HepG2 (cell line): Measurements from ENCODE around the gene ARL17B. TPM values are rescaled to one million over a fixed set of nuclear protein-coding genes. Genes with fewer than 3 reads are reported as not detected.

Experiments used
- ARID2 ChIP-seq: sonication (generic); formaldehyde crosslinking; IDR thresholded peaks from 2 replicates; pipeline ENCODE4 v1.8.1; 2022; ENCODE audit warnings: mild to moderate bottlenecking, missing genetic modification reagents, borderline replicate concordance
- ERF ChIP-seq: IDR thresholded peaks from 2 replicates; pipeline ENCODE4 v1.6.1; 2018; ENCODE audit warnings: missing biosample characterization, missing genetic modification reagents
- HIVEP1 ChIP-seq: sonication (generic); formaldehyde crosslinking; IDR thresholded peaks from 2 replicates; pipeline ENCODE4 v1.4.0; 2020; ENCODE audit warnings: mild to moderate bottlenecking, missing genetic modification reagents
- POLR2A ChIP-seq, 2 experiments: IDR thresholded peaks; 2 replicates each; pipeline ENCODE4 v1.6.1; 2011; ENCODE audit warnings: low read depth in 2 of 2, low read length in 2 of 2, mild to moderate bottlenecking in 1 of 2, moderate library complexity in 1 of 2; ENCODE audit not compliant: insufficient read depth in 1 of 2
- RBM39 ChIP-seq: fragments of 200-400 bp; formaldehyde crosslinking; IDR thresholded peaks from one replicate; pipeline ENCODE4 v1.6.1; 2018; ENCODE audit warnings: antibody characterized with exemption, mild to moderate bottlenecking, low read depth, low read length; ENCODE audit not compliant: poor library complexity, severe bottlenecking
- RNF2 ChIP-seq: fragments of 450-650 bp; conservative IDR thresholded peaks from 2 replicates; pipeline ENCODE4 v1.6.1; 2016; ENCODE audit warnings: low read depth
- SKI ChIP-seq: fragments of 450-650 bp; IDR thresholded peaks from one replicate; pipeline ENCODE4 v1.6.1; 2018; ENCODE audit warnings: mild to moderate bottlenecking; ENCODE audit not compliant: partially characterized antibody
- TAF1 ChIP-seq: sonication (generic); formaldehyde crosslinking; IDR thresholded peaks from 2 replicates; pipeline ENCODE4 v1.4.0; 2020; ENCODE audit warnings: missing genetic modification reagents
- TERF1 ChIP-seq: sonication (generic); formaldehyde crosslinking; IDR thresholded peaks from 2 replicates; pipeline ENCODE4 v1.8.0; 2022; ENCODE audit warnings: mild to moderate bottlenecking, missing genetic modification reagents, moderate library complexity
- THAP11 ChIP-seq: IDR thresholded peaks from 2 replicates; pipeline ENCODE4 v1.6.1; 2016; ENCODE audit warnings: missing biosample characterization, missing genetic modification reagents
- ZBTB20 ChIP-seq: sonication (generic); formaldehyde crosslinking; IDR thresholded peaks from 2 replicates; pipeline ENCODE4 v1.8.1; 2023; ENCODE audit warnings: missing genetic modification reagents, low read depth, mild to moderate bottlenecking, borderline replicate concordance
- ZBTB43 ChIP-seq: sonication (generic); formaldehyde crosslinking; conservative IDR thresholded peaks from 2 replicates; pipeline ENCODE4 v1.4.0; 2020; ENCODE audit warnings: missing genetic modification reagents
- ZC3H4 ChIP-seq: sonication (generic); formaldehyde crosslinking; IDR thresholded peaks from 2 replicates; pipeline ENCODE4 v1.4.0; 2020; ENCODE audit warnings: missing genetic modification reagents, borderline replicate concordance
- ZHX2 ChIP-seq, 2 experiments: sonication (generic) in 1 of 2; formaldehyde crosslinking in 1 of 2; IDR thresholded peaks; 2 replicates each; pipeline versions ENCODE4 v1.6.1 to v1.9.0; 2014 to 2022; ENCODE audit warnings: antibody characterized with exemption in 1 of 2, borderline replicate concordance in 1 of 2, inconsistent platforms in 1 of 2, low read depth in 1 of 2, missing genetic modification reagents in 1 of 2
- ZNF263 ChIP-seq: sonication (generic); formaldehyde crosslinking; IDR thresholded peaks from 2 replicates; pipeline ENCODE4 v1.4.0; 2020; ENCODE audit warnings: missing genetic modification reagents
- ZNF704 ChIP-seq: sonication (generic); formaldehyde crosslinking; IDR thresholded peaks from 2 replicates; pipeline ENCODE4 v1.8.1; 2023; ENCODE audit warnings: mild to moderate bottlenecking, inconsistent platforms, moderate library complexity, missing genetic modification reagents, borderline replicate concordance
- ZNF777 ChIP-seq: sonication (generic); formaldehyde crosslinking; IDR thresholded peaks from 2 replicates; pipeline ENCODE4 v1.4.0; 2020; ENCODE audit warnings: missing genetic modification reagents
- ZNF790 ChIP-seq: sonication (generic); formaldehyde crosslinking; IDR thresholded peaks from 2 replicates; pipeline ENCODE4 v1.8.0; 2022; ENCODE audit warnings: missing genetic modification reagents, mild to moderate bottlenecking, borderline replicate concordance
- polyA plus RNA-seq, 8 experiments: library from polyadenylated mRNA; depleted of rRNA in 3 of 8; stranded (reverse) in 7 of 8; unstranded in 1 of 8; fragments of >200 nt; fragmentation: Illumina TruSeq in 4 of 8; extraction: Trizol in 4 of 8; gene quantifications; 2 replicates each; pipeline versions ENCODE4 v1.2.1 to v1.2.3, GENCODE V29; 2011 to 2016; ENCODE audit warnings: low read depth in 4 of 8, missing spikeins in 1 of 8, mixed read lengths in 1 of 8; ENCODE audit not compliant: insufficient read depth in 1 of 8
- total RNA-seq, 5 experiments: library from RNA; depleted of rRNA; stranded (reverse); fragments of >200 nt; fragmentation: Illumina TruSeq; extraction: Trizol; gene quantifications; 2 replicates each; pipeline ENCODE4 v1.2.3, GENCODE V29; 2016; ENCODE audit warnings: low read depth in 1 of 5

ARL17B gene
- total and polyA plus RNA-seq, 2 of the 13 experiments (the other 11 are each of a cell fraction or from before 2014, with no cell fraction given) = 14.2 to 25.8 TPM

GRCh38 chr17:46266656-46267544 is 94.7 kb downstream of the ARL17B start (continued):
- TF ChIP-seq RNF2 (0 out of 2 replicates have a peak, but pooled peaks have one; percentile 29), ERF (CRISPR knock-in tag) (no peak), ZNF777 (CRISPR knock-in tag) (peak; percentile 99), ZC3H4 (CRISPR knock-in tag) (0 out of 2 replicates have a peak, but pooled peaks have one; percentile 52), ZHX2 (IDR thresholded peaks at IDR 0.05; ENCODE audit: low read depth) (no peak; the same call in 1 of the 2 replicates), ZHX2 (CRISPR knock-in tag; IDR thresholded peaks at IDR 0.05; ENCODE audit: borderline replicate concordance) (peak; percentile 36; the same call in 1 of the 2 replicates), ZNF790 (peak; percentile 19; the same call in 1 of the 2 replicates), ARID2 (CRISPR knock-in tag) (0 out of 2 replicates have a peak, but pooled peaks have one; percentile 2), ZBTB43 (CRISPR knock-in tag) (no peak; the same call in 1 of the 2 replicates), HIVEP1 (CRISPR knock-in tag) (peak; percentile 22; the same call in 1 of the 2 replicates), ZNF704 (CRISPR knock-in tag) (0 out of 2 replicates have a peak, but pooled peaks have one; percentile 45), ZNF263 (CRISPR knock-in tag) (0 out of 2 replicates have a peak, but pooled peaks have one; percentile 33), THAP11 (0 out of 2 replicates have a peak, but pooled peaks have one; percentile 11), POLR2A (IDR thresholded peaks at IDR 0.05; ENCODE audit: insufficient read depth in 1 of 2, low read depth in 2 of 2, low read length in 2 of 2) (peak; percentile 74 to 81), RBM39 (peak; percentile 54), TERF1 (CRISPR knock-in tag) (no peak), TAF1 (CRISPR knock-in tag) (peak; percentile 75), ZBTB20 (CRISPR knock-in tag) (peak; percentile 77; the same call in 1 of the 2 replicates), SKI (peak; percentile 8)
